Natural killer cell (primary cell): Measurements from ENCODE around the gene GNLY. TPM values are rescaled to one million over a fixed set of nuclear protein-coding genes. Genes with fewer than 3 reads are reported as not detected.

ENCODE experiments used
- ATAC-seq, 3 donors: fragments of 150-1000 bp in 2 of 3; fragments of 200-7000 bp in 1 of 3; cut with Tn5 transposase; 1 replicate in 1 of 3; 2 replicates in 2 of 3; pipeline ENCODE4 v1.10.0; 2021; ENCODE audit warnings: mild to moderate bottlenecking in 2 of 3, moderate library complexity in 2 of 3
- DNase-seq, 2 donors: peaks; one replicate each; pipeline versions ENCODE4 v3.0.0 to v3.0.0-alpha.2; 2013 to 2021; ENCODE audit warnings: mixed read lengths in 1 of 2
- H3K27ac ChIP-seq: one replicate; pipeline ENCODE4 v1.5.1; 2013; ENCODE audit warnings: mild to moderate bottlenecking, low read length
- H3K27me3 ChIP-seq: one replicate; pipeline ENCODE4 v1.6.1; 2013; ENCODE audit warnings: low read length; ENCODE audit not compliant: control insufficient read depth, insufficient read depth
- H3K36me3 ChIP-seq: one replicate; pipeline ENCODE4 v1.6.1; 2013; ENCODE audit warnings: low read length; ENCODE audit not compliant: control insufficient read depth, insufficient read depth
- H3K4me1 ChIP-seq: one replicate; pipeline ENCODE4 v1.6.1; 2013; ENCODE audit warnings: low read length; ENCODE audit not compliant: control insufficient read depth, insufficient read depth
- H3K4me3 ChIP-seq: one replicate; pipeline ENCODE4 v1.5.1; 2013; ENCODE audit warnings: low read length
- H3K9me3 ChIP-seq: one replicate; pipeline ENCODE4 v1.6.1; 2013; ENCODE audit warnings: low read length; ENCODE audit not compliant: control insufficient read depth, insufficient read depth
- H3K27ac Mint-ChIP-seq, 2 donors: one replicate each; pipeline ENCODE4 v1.8.0; 2022; ENCODE audit warnings: mild to moderate bottlenecking in 2 of 2, mixed read lengths in 2 of 2, moderate library complexity in 1 of 2
- H3K27me3 Mint-ChIP-seq, 2 donors: one replicate each; pipeline ENCODE4 v1.8.0; 2022; ENCODE audit warnings: low read depth in 2 of 2, mixed read lengths in 2 of 2
- H3K36me3 Mint-ChIP-seq: one replicate; pipeline ENCODE4 v1.8.0; 2022; ENCODE audit warnings: mixed read lengths
- H3K4me1 Mint-ChIP-seq, 2 donors: one replicate each; pipeline ENCODE4 v1.8.0; 2022; ENCODE audit warnings: mixed read lengths in 2 of 2
- H3K4me3 Mint-ChIP-seq: one replicate; pipeline ENCODE4 v1.8.0; 2022; ENCODE audit warnings: mild to moderate bottlenecking, moderate library complexity, mixed read lengths
- H3K9me3 Mint-ChIP-seq, 2 donors: one replicate each; pipeline ENCODE4 v1.8.0; 2022; ENCODE audit warnings: mixed read lengths in 2 of 2
- CTCF ChIP-seq: fragments of 200-600 bp; IDR thresholded peaks from one replicate; pipeline ENCODE4 v1.8.0; 2022; ENCODE audit warnings: antibody characterized with exemption
- whole genome bisulfite sequencing: methylation state at CpG from one replicate; pipeline ENCODE4 v1.1.7; 2013; ENCODE audit warnings: missing lambda C conversion rate; ENCODE audit not compliant: insufficient coverage; 5-methylcytosine and 5-hydroxymethylcytosine counted together
- intact Hi-C: fragments of 100-400 bp; cut with micrococcal nuclease; formaldehyde crosslinking; loops from one replicate; pipeline ENCODE4 v1.14.2; 2022
- total RNA-seq, 4 donors: library from RNA; stranded (reverse); fragments of 120-200 nt in 1 of 4; gene quantifications; one replicate each; pipeline versions ENCODE4 v1.2.3 to v1.2.4, GENCODE V29; 2013 to 2022

GNLY gene
- total RNA-seq, 3 donors from 2014 or later (not counting 1 experiment from before 2014, with no cell fraction given), result 4,938 to 8,199 (median 6,542) TPM

GRCh38 chr2:85680707-85681371 is 13.3 kb upstream of the GNLY start:
- peaks cover 67% of the 10 kb centered on the region for H3K4me1 ChIP-seq
- Mint-ChIP-seq H3K27me3 (peaks cover 0 to 4% of the 10 kb centered on the region in 2 donors), H3K9me3 (no peaks in the 10 kb centered on the region), H3K4me3 (peak overlapping the region; percentile 79), H3K27ac (peak overlapping the region; percentile 87 to 94), H3K4me1 (peaks cover 24 to 27% of the 10 kb centered on the region in 2 donors), H3K36me3 (no peaks in the 10 kb centered on the region)
- peak overlapping the region; percentile 20 for H3K4me3 ChIP-seq
- ATAC-seq, result peak in 1 of 3 donors; percentile 10
- intact Hi-C loops, result loop anchor here (2.0 kb wide), 1 partner anchor 14 kb away; the partner anchor contains the start of gene GNLY
- no peak for DNase-seq
- no peaks in the 10 kb centered on the region for H3K27me3 ChIP-seq
- peak overlapping the region; percentile 47 for H3K27ac ChIP-seq
- no peak for TF ChIP-seq CTCF
- no peaks in the 10 kb centered on the region for H3K9me3 ChIP-seq
- H3K36me3 ChIP-seq, result no peaks in the 10 kb centered on the region
- 20% methylated on average over 1 of the region's 2 CpGs for whole genome bisulfite sequencing

- TF ChIP-seq CTCF, result no peak
- H3K4me3 Mint-ChIP-seq, result peak overlapping the region; percentile 79
- no peaks in the 10 kb centered on the region for H3K36me3 Mint-ChIP-seq
- Histone ChIP-seq H3K36me3 (no peaks in the 10 kb centered on the region), H3K4me1 (peaks cover 71% of the 10 kb centered on the region), H3K4me3 (peak overlapping the region; percentile 20), H3K27me3 (no peaks in the 10 kb centered on the region), H3K27ac (peak overlapping the region; percentile 47), H3K9me3 (no peaks in the 10 kb centered on the region)
- DNase-seq (no peak), ATAC-seq (no peak)
- intact Hi-C loops, result loop anchor here (2.0 kb wide), 1 partner anchor 13 kb away; the partner anchor contains the start of gene GNLY
- H3K4me1 Mint-ChIP-seq, result peaks cover 24 to 27% of the 10 kb centered on the region in 2 donors
- H3K27me3 Mint-ChIP-seq, result peaks cover 0 to 4% of the 10 kb centered on the region in 2 donors
- H3K9me3 Mint-ChIP-seq, result no peaks in the 10 kb centered on the region
- peak overlapping the region; percentile 87 to 94 for H3K27ac Mint-ChIP-seq
- 80% methylated on average over 5 of the region's 5 CpGs for WGBS
Observed at GRCh38 chr2:85681372-85681763, 12.8 kb upstream of the GNLY start.

GRCh38 chr2:85681776-85682175 is 12.4 kb upstream of the GNLY start:
- no peaks in the 10 kb centered on the region for H3K9me3 Mint-ChIP-seq
- peak overlapping the region; percentile 87 to 94 for H3K27ac Mint-ChIP-seq
- H3K27me3 ChIP-seq, result no peaks in the 10 kb centered on the region
- ATAC-seq, result no peak
- peak overlapping the region; percentile 79 for H3K4me3 Mint-ChIP-seq
- TF ChIP-seq CTCF, result no peak
- H3K36me3 ChIP-seq, result no peaks in the 10 kb centered on the region
- peaks cover 0 to 4% of the 10 kb centered on the region in 2 donors for H3K27me3 Mint-ChIP-seq
- intact Hi-C loops, result loop anchor here (2.0 kb wide), 1 partner anchor 13 kb away; the partner anchor contains the start of gene GNLY
- H3K4me1 ChIP-seq, result peaks cover 71% of the 10 kb centered on the region
- DNase-seq, result no peak
- 83% methylated on average over 1 of the region's 1 CpG for WGBS
- no peaks in the 10 kb centered on the region for H3K9me3 ChIP-seq
- peak overlapping the region; percentile 47 for H3K27ac ChIP-seq
- peak overlapping the region; percentile 20 for H3K4me3 ChIP-seq
- H3K4me1 Mint-ChIP-seq, result peaks cover 24 to 27% of the 10 kb centered on the region in 2 donors
- no peaks in the 10 kb centered on the region for H3K36me3 Mint-ChIP-seq
